ACHN (cell line): ENCODE measurements around the gene TRPM2.
A peak's percentile ranks its signal among the peaks of the same experiment; 100 is the strongest.

Experiments used
- DNase-seq: peaks from one replicate; pipeline ENCODE4 v3.0.0-alpha.2; 2015
- in situ Hi-C: cut with HindIII; loops from 2 replicates; pipeline ENCODE4 v1.10.0; 2017; ENCODE audit warnings: low sequenced_read_pairs, low pct_ligation_motif_present, low pct_unique_long_range_greater_than_20kb

TRPM2 gene

GRCh38 chr21:44480200-44481053 is 127.0 kb downstream of the TRPM2 start:
- no peak for DNase-seq
- in situ Hi-C loops = no loop called here

- in situ Hi-C loops = no loop called here
- no peak for DNase-seq
Measured at GRCh38 chr21:44482581-44483287, 129.3 kb downstream of the TRPM2 start.

GRCh38 chr21:44483288-44484237 is 130.1 kb downstream of the TRPM2 start:
- in situ Hi-C loops = no loop called here
- DNase-seq = no peak

- in situ Hi-C loops = no loop called here
Measured at GRCh38 chr21:44484498-44485253, 131.3 kb downstream of the TRPM2 start.

GRCh38 chr21:44485254-44485793 is 131.9 kb downstream of the TRPM2 start:
- no peak for DNase-seq
- in situ Hi-C loops = no loop called here

More at GRCh38 chr21:44484498-44485253, 131.3 kb downstream of the TRPM2 start:
- DNase-seq = no peak

- DNase-seq = no peak
- in situ Hi-C loops = no loop called here
Measured at GRCh38 chr21:44485796-44486195, 132.4 kb downstream of the TRPM2 start.

GRCh38 chr21:44486302-44486701 is 132.9 kb downstream of the TRPM2 start:
- in situ Hi-C loops = no loop called here
- no peak for DNase-seq

- in situ Hi-C loops = no loop called here
- peak; percentile 2 for DNase-seq
Measured at GRCh38 chr21:44487831-44488230, 134.4 kb downstream of the TRPM2 start.

- no peak for DNase-seq
- in situ Hi-C loops = no loop called here
Measured at GRCh38 chr21:44489962-44490361, 136.5 kb downstream of the TRPM2 start.

- in situ Hi-C loops = no loop called here
- DNase-seq = no peak
Measured at GRCh38 chr21:44490405-44490804, 137.0 kb downstream of the TRPM2 start.

GRCh38 chr21:44490816-44491215 is 137.4 kb downstream of the TRPM2 start:
- in situ Hi-C loops = no loop called here

More at GRCh38 chr21:44490816-44491215, 137.4 kb downstream of the TRPM2 start:
- DNase-seq = no peak
